K562 (cell line): ENCODE data around the gene ACAP3. TPM values are rescaled to one million over a fixed set of nuclear protein-coding genes. Genes with fewer than 3 reads are reported as not detected.

Experiments
- ATAC-seq: fragments of 200-7000 bp; cut with Tn5 transposase; 3 replicates; pipeline ENCODE4 v1.9.1; 2020; ENCODE audit warnings: moderate library complexity
- BruUV-seq: library from RNA; stranded (reverse); fragments of 400-500 nt; replicated peaks from 2 replicates; lab custom pipeline; 2021; lab: Mats Ljungman, UMichigan
- CTCF ChIA-PET: fragments of 300-600 bp; formaldehyde crosslinking; extraction: SDS; loops from one replicate; lab custom pipeline; 2021; ENCODE audit warnings: low intra/inter-chr PET ratio; lab: Yijun Ruan, JAX
- POLR2A ChIA-PET: fragments of 300-600, 350-650 bp; sonication (Branson Sonifier 250); formaldehyde crosslinking; extraction: SDS; loops from one replicate; lab custom pipeline; 2021; ENCODE audit warnings: antibody characterized with exemption, inconsistent platforms; lab: Yijun Ruan, JAX
- DNase-seq, 4 experiments: peaks; one replicate each; pipeline versions ENCODE4 v3.0.0 to v3.0.0-alpha.2; 2011 to 2018; ENCODE audit warnings: low spot score in 3 of 4, mixed read lengths in 3 of 4; ENCODE audit errors: extremely low read depth in 1 of 4
- FAIRE-seq: peaks from 2 replicates; lab custom pipeline; 2011; peaks lifted over from hg19 to GRCh38; lab: Jason Lieb, UNC
- H2AFZ ChIP-seq: 2 replicates; pipeline ENCODE4 v1.6.0; 2011; ENCODE audit warnings: low read depth, low read length, control low read depth, inconsistent platforms
- H3K27ac ChIP-seq: fragments of 200-600 bp; 3 replicates; pipeline ENCODE4 v1.8.0; 2011; ENCODE audit warnings: low read depth, mild to moderate bottlenecking, control low read depth, inconsistent platforms, low read length, moderate library complexity, mixed read lengths; ENCODE audit errors: extremely low read depth
- H3K27me3 ChIP-seq, 2 experiments: fragments of 300-600 bp in 1 of 2; 2 replicates in 1 of 2; 3 replicates in 1 of 2; pipeline versions ENCODE4 v1.6.0 to v1.8.0; 2011; ENCODE audit warnings: inconsistent platforms in 2 of 2, low read length in 2 of 2, mild to moderate bottlenecking in 1 of 2, mixed read lengths in 1 of 2, moderate library complexity in 1 of 2; ENCODE audit not compliant: control insufficient read depth in 2 of 2, insufficient read depth in 2 of 2
- H3K36me3 ChIP-seq: fragments of 300-600 bp; 3 replicates; pipeline ENCODE4 v1.8.0; 2011; ENCODE audit warnings: mild to moderate bottlenecking, low read length, inconsistent platforms; ENCODE audit not compliant: control insufficient read depth, insufficient read depth
- H3K4me1 ChIP-seq, 2 experiments: fragments of 200-600 bp in 1 of 2; replicated peaks in 1 of 2; 2 replicates in 1 of 2; 3 replicates in 1 of 2; pipeline versions ENCODE4 v1.5.1 to v1.8.0; 2011; ENCODE audit warnings: inconsistent platforms in 2 of 2, low read length in 2 of 2, mild to moderate bottlenecking in 1 of 2, mixed read lengths in 1 of 2, moderate library complexity in 1 of 2; ENCODE audit not compliant: control insufficient read depth in 2 of 2, insufficient read depth in 2 of 2
- H3K4me2 ChIP-seq: 2 replicates; pipeline ENCODE4 v1.6.1; 2011; ENCODE audit warnings: low read length, control low read depth, inconsistent platforms, mixed read lengths; ENCODE audit not compliant: insufficient read depth
- H3K4me3 ChIP-seq: fragments of 200-600 bp; sonication (generic), shearing (Covaris generic); 2 replicates; pipeline ENCODE4 v1.5.1; 2016; ENCODE audit warnings: control low read depth, inconsistent platforms
- H3K79me2 ChIP-seq: fragments of 200-600 bp; 3 replicates; pipeline ENCODE4 v1.8.0; 2011; ENCODE audit warnings: low read length, inconsistent platforms; ENCODE audit not compliant: control insufficient read depth, insufficient read depth
- H3K9ac ChIP-seq, 2 experiments: 2 replicates each; pipeline versions ENCODE4 v1.6.0 to v1.6.1; 2011; ENCODE audit warnings: low read depth in 2 of 2, low read length in 2 of 2, control low read depth in 1 of 2, inconsistent platforms in 1 of 2, mild to moderate bottlenecking in 1 of 2, mixed read lengths in 1 of 2; ENCODE audit not compliant: insufficient read depth in 1 of 2
- H3K9me1 ChIP-seq: one replicate; pipeline ENCODE4 v1.6.0; 2011; ENCODE audit warnings: inconsistent platforms, mild to moderate bottlenecking, low read length, moderate library complexity; ENCODE audit not compliant: control insufficient read depth, insufficient read depth
- H3K9me3 ChIP-seq: replicated peaks from 2 replicates; pipeline ENCODE4 v1.5.1; 2011; ENCODE audit warnings: low read depth, low read length, inconsistent platforms; ENCODE audit not compliant: control insufficient read depth, insufficient read depth
- H4K20me1 ChIP-seq: replicated peaks from 2 replicates; pipeline ENCODE4 v1.6.1; 2011; ENCODE audit warnings: low read length, inconsistent platforms, mixed read lengths; ENCODE audit not compliant: control insufficient read depth, insufficient read depth
- GABPB1 ChIP-seq: sonication (generic); formaldehyde crosslinking; IDR thresholded peaks from 2 replicates; pipeline ENCODE4 v1.8.0; 2022; ENCODE audit warnings: mild to moderate bottlenecking, missing genetic modification reagents
- GTF2A2 ChIP-seq: IDR thresholded peaks from 2 replicates; pipeline ENCODE4 v1.6.1; 2016; ENCODE audit warnings: mild to moderate bottlenecking, missing genetic modification characterization, missing compliant biosample characterization
- HMGN3 ChIP-seq: IDR thresholded peaks from 2 replicates; pipeline ENCODE4 v1.6.1; 2011; ENCODE audit warnings: borderline replicate concordance, low read depth, mild to moderate bottlenecking, mixed read lengths, low read length; ENCODE audit not compliant: insufficient read length; ENCODE audit errors: extremely low read depth
- HNRNPL ChIP-seq: fragments of 200-400 bp; formaldehyde crosslinking; IDR thresholded peaks from 2 replicates; pipeline ENCODE4 v1.6.1; 2017; ENCODE audit warnings: low read depth, mild to moderate bottlenecking, low read length
- KDM5B ChIP-seq: fragments of 200-600 bp; sonication (generic); IDR thresholded peaks from 2 replicates; pipeline ENCODE4 v1.6.1; 2012; ENCODE audit warnings: low read depth, mild to moderate bottlenecking, moderate library complexity, low read length, control low read depth, inconsistent platforms; ENCODE audit not compliant: insufficient replicate concordance
- POLR2G ChIP-seq: fragments of 200-400 bp; formaldehyde crosslinking; IDR thresholded peaks from 2 replicates; pipeline ENCODE4 v1.6.1; 2017; ENCODE audit warnings: low read depth, mild to moderate bottlenecking, antibody characterized with exemption, low read length, moderate library complexity
- RBFOX2 ChIP-seq: fragments of 200-400 bp; formaldehyde crosslinking; IDR thresholded peaks from 2 replicates; pipeline ENCODE4 v1.6.1; 2017; ENCODE audit warnings: low read depth, mild to moderate bottlenecking, low read length, moderate library complexity
- WGBS: fragments of 100-300 bp; shearing (Covaris generic); methylation state at CpG from one replicate; pipeline ENCODE4 v1.1.6; 2016; ENCODE audit warnings: low coverage, mixed read lengths; ENCODE audit not compliant: insufficient coverage; ENCODE audit errors: missing lambda C conversion rate; 5-methylcytosine and 5-hydroxymethylcytosine counted together
- in situ Hi-C: fragments of 300-500 bp; cut with MboI; formaldehyde crosslinking; loops from 4 replicates; pipeline ENCODE4 v1.15.0; 2018; ENCODE audit warnings: inconsistent platforms, mixed read lengths
- intact Hi-C: fragments of 100-400 bp; cut with micrococcal nuclease; formaldehyde crosslinking; loops from 2 replicates; pipeline ENCODE4 v1.14.2; 2022
- polyA plus RNA-seq, 8 experiments: library from polyadenylated mRNA; depleted of rRNA in 4 of 8; stranded (reverse) in 5 of 8; unstranded in 3 of 8; fragments of >200 nt; fragmentation: Nextera tagmentation in 2 of 8; fragmentation: Illumina TruSeq in 1 of 8; extraction: Ambion mirVana in 2 of 8; extraction: Trizol in 1 of 8; gene quantifications; 2 replicates each; pipeline versions ENCODE4 v1.2.1 to v1.2.3, GENCODE V29; 2011 to 2014; ENCODE audit warnings: inconsistent platforms in 1 of 8, missing spikeins in 1 of 8
- total RNA-seq, 7 experiments: library from RNA; depleted of rRNA in 6 of 7; stranded (reverse); fragments of >200 nt in 6 of 7; fragmentation: Illumina TruSeq in 2 of 7; extraction: Trizol in 2 of 7; gene quantifications; 2 replicates each; pipeline versions ENCODE4 v1.2.1 to v1.2.3, GENCODE V29; 2011 to 2021; ENCODE audit warnings: low replicate concordance in 1 of 7
- TF ChIP-seq, protein P1 (sequence below): sonication (generic); formaldehyde crosslinking; IDR thresholded peaks from 2 replicates; pipeline ENCODE4 v1.8.1; 2023; ENCODE audit warnings: mild to moderate bottlenecking, missing genetic modification reagents
- TF ChIP-seq, protein P2 (sequence below): fragments of 200-800 bp; sonication (Bioruptor generic); IDR thresholded peaks from 2 replicates; pipeline ENCODE4 v1.6.1; 2017; ENCODE audit warnings: missing genetic modification characterization, missing compliant biosample characterization
- TF ChIP-seq, protein P3 (sequence below): fragments of 250-450 bp; sonication (Bioruptor Pico); IDR thresholded peaks from 2 replicates; pipeline ENCODE4 v1.9.0; 2021; ENCODE audit warnings: mild to moderate bottlenecking, inconsistent platforms

ACAP3 gene
- total and polyA plus RNA-seq, 9 of the 15 experiments (the other 6 are each of a cell fraction or from before 2014, with no cell fraction given): 0.01 to 49.0 (median 12.0) TPM

DNA sequence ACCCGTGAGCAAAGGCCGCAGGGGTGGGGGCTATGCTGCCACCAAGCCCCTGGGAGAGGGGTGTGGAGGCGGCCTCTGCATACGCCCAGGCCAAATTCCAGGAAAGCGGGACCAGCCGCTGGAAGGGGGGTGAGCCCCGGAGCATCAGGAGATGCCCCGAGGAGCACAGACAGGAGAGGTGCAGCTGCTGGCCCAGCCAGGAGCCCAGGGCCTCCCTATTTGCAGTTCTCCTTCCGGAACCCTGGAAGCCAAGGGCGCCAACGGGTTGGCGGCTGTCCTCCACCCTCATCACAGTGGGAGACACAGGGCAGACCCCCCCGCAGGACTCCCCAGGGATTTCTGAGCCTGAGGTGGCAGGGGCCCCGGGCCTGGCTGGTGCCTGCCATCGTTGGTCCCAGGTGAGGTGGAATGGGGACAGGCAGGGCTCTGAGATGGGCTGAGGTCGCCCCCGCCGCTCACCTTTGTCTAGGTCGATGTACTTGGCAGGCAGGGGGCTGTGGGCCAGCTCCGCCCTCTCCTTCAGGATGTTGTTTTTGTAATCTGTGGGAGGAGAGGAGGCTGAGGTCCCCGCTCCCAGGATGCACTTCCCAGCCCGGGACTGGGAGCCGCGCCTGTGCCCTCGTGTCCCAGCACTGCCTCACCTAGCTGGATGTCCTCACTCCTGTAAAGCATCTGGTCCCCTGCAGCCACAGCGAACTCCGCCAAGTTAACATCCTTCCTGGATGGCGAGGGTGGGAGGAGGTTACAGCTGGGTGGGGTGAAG lies 45.8 kb upstream of the ACAP3 start:
- FAIRE-seq (no peak), DNase-seq (no peak), ATAC-seq (no peak)
- CTCF ChIA-PET: no interaction called here
- H3K36me3 ChIP-seq: no peaks in the 10 kb centered on the region
- WGBS: 71% methylated on average over 26 of the region's 28 CpGs
- TF ChIP-seq GTF2A2 (no peak), KDM5B (peak; percentile 23), HMGN3 (peak; percentile 28), GABPB1 (CRISPR knock-in tag) (0 out of 2 replicates have a peak, but pooled peaks have one; percentile 15), HNRNPL (0 out of 2 replicates have a peak, but pooled peaks have one; percentile 27), RBFOX2 (0 out of 2 replicates have a peak, but pooled peaks have one; percentile 28), POLR2G (peak; percentile 57)
- TF ChIP-seq, protein P1, sequence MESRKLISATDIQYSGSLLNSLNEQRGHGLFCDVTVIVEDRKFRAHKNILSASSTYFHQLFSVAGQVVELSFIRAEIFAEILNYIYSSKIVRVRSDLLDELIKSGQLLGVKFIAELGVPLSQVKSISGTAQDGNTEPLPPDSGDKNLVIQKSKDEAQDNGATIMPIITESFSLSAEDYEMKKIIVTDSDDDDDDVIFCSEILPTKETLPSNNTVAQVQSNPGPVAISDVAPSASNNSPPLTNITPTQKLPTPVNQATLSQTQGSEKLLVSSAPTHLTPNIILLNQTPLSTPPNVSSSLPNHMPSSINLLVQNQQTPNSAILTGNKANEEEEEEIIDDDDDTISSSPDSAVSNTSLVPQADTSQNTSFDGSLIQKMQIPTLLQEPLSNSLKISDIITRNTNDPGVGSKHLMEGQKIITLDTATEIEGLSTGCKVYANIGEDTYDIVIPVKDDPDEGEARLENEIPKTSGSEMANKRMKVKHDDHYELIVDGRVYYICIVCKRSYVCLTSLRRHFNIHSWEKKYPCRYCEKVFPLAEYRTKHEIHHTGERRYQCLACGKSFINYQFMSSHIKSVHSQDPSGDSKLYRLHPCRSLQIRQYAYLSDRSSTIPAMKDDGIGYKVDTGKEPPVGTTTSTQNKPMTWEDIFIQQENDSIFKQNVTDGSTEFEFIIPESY (CRISPR knock-in tag): peak; percentile 82
- TF ChIP-seq, protein P2, sequence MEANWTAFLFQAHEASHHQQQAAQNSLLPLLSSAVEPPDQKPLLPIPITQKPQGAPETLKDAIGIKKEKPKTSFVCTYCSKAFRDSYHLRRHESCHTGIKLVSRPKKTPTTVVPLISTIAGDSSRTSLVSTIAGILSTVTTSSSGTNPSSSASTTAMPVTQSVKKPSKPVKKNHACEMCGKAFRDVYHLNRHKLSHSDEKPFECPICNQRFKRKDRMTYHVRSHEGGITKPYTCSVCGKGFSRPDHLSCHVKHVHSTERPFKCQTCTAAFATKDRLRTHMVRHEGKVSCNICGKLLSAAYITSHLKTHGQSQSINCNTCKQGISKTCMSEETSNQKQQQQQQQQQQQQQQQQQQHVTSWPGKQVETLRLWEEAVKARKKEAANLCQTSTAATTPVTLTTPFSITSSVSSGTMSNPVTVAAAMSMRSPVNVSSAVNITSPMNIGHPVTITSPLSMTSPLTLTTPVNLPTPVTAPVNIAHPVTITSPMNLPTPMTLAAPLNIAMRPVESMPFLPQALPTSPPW (CRISPR knock-in tag): no peak
- TF ChIP-seq, protein P3, sequence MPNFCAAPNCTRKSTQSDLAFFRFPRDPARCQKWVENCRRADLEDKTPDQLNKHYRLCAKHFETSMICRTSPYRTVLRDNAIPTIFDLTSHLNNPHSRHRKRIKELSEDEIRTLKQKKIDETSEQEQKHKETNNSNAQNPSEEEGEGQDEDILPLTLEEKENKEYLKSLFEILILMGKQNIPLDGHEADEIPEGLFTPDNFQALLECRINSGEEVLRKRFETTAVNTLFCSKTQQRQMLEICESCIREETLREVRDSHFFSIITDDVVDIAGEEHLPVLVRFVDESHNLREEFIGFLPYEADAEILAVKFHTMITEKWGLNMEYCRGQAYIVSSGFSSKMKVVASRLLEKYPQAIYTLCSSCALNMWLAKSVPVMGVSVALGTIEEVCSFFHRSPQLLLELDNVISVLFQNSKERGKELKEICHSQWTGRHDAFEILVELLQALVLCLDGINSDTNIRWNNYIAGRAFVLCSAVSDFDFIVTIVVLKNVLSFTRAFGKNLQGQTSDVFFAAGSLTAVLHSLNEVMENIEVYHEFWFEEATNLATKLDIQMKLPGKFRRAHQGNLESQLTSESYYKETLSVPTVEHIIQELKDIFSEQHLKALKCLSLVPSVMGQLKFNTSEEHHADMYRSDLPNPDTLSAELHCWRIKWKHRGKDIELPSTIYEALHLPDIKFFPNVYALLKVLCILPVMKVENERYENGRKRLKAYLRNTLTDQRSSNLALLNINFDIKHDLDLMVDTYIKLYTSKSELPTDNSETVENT: 0 out of 2 replicates have a peak, but pooled peaks have one; percentile 18
- intact Hi-C loops: no loop called here
- no peaks in the 10 kb centered on the region for H3K9me3 ChIP-seq
- no peak overlapping the region for H3K4me2 ChIP-seq
- peaks cover 16 to 76% of the 10 kb centered on the region in 2 experiments for H3K4me1 ChIP-seq
- peak overlapping the region in 1 of 2 experiments; percentile 69; a peak in 2 of 4 replicates for H3K9ac ChIP-seq
- POLR2A ChIA-PET: interaction anchor here (0.5 to 1.1 kb wide), 4 partner anchors 15 to 141 kb away, joined by 3 read pairs; no protein-coding TSS in a partner anchor
- in situ Hi-C loops: no loop called here
- H3K79me2 ChIP-seq: peaks cover 16% of the 10 kb centered on the region
- no peak overlapping the region for H3K4me3 ChIP-seq
- no peaks in the 10 kb centered on the region for H3K27me3 ChIP-seq
- no peak overlapping the region for H2AFZ ChIP-seq
- H3K27ac ChIP-seq: no peak overlapping the region
- H3K9me1 ChIP-seq: no peaks in the 10 kb centered on the region
- H4K20me1 ChIP-seq: peaks cover 3% of the 10 kb centered on the region; the same call in 1 of the 2 replicates
- BruUV-seq: no TSS peak
